Memory B cell (primary cell): Measurements from ENCODE around the gene UBAP2L.
A peak's percentile ranks its signal among the peaks of the same experiment; 100 is the strongest.

Experiments used
- ATAC-seq: fragments of 150-1000 bp; cut with Tn5 transposase; 2 replicates; pipeline ENCODE4 v1.10.0; 2021; ENCODE audit warnings: low read depth, mild to moderate bottlenecking, moderate library complexity
- DNase-seq, 2 donors: peaks; one replicate each; pipeline ENCODE4 v3.0.0; 2022; ENCODE audit warnings: low spot score in 2 of 2
- H3K27ac Mint-ChIP-seq: one replicate; pipeline ENCODE4 v1.8.0; 2022; ENCODE audit warnings: mild to moderate bottlenecking, moderate library complexity, mixed read lengths
- H3K27me3 Mint-ChIP-seq: one replicate; pipeline ENCODE4 v1.8.0; 2022; ENCODE audit warnings: mixed read lengths
- H3K36me3 Mint-ChIP-seq: one replicate; pipeline ENCODE4 v1.8.0; 2022; ENCODE audit warnings: mild to moderate bottlenecking, mixed read lengths
- H3K4me1 Mint-ChIP-seq: one replicate; pipeline ENCODE4 v1.8.0; 2022; ENCODE audit warnings: mixed read lengths
- H3K4me3 Mint-ChIP-seq: one replicate; pipeline ENCODE4 v1.8.0; 2022; ENCODE audit warnings: mild to moderate bottlenecking, moderate library complexity, mixed read lengths
- H3K9me3 Mint-ChIP-seq: one replicate; pipeline ENCODE4 v1.8.0; 2022; ENCODE audit warnings: mixed read lengths

The UBAP2L gene, protein sequence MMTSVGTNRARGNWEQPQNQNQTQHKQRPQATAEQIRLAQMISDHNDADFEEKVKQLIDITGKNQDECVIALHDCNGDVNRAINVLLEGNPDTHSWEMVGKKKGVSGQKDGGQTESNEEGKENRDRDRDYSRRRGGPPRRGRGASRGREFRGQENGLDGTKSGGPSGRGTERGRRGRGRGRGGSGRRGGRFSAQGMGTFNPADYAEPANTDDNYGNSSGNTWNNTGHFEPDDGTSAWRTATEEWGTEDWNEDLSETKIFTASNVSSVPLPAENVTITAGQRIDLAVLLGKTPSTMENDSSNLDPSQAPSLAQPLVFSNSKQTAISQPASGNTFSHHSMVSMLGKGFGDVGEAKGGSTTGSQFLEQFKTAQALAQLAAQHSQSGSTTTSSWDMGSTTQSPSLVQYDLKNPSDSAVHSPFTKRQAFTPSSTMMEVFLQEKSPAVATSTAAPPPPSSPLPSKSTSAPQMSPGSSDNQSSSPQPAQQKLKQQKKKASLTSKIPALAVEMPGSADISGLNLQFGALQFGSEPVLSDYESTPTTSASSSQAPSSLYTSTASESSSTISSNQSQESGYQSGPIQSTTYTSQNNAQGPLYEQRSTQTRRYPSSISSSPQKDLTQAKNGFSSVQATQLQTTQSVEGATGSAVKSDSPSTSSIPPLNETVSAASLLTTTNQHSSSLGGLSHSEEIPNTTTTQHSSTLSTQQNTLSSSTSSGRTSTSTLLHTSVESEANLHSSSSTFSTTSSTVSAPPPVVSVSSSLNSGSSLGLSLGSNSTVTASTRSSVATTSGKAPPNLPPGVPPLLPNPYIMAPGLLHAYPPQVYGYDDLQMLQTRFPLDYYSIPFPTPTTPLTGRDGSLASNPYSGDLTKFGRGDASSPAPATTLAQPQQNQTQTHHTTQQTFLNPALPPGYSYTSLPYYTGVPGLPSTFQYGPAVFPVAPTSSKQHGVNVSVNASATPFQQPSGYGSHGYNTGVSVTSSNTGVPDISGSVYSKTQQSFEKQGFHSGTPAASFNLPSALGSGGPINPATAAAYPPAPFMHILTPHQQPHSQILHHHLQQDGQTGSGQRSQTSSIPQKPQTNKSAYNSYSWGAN

DNA sequence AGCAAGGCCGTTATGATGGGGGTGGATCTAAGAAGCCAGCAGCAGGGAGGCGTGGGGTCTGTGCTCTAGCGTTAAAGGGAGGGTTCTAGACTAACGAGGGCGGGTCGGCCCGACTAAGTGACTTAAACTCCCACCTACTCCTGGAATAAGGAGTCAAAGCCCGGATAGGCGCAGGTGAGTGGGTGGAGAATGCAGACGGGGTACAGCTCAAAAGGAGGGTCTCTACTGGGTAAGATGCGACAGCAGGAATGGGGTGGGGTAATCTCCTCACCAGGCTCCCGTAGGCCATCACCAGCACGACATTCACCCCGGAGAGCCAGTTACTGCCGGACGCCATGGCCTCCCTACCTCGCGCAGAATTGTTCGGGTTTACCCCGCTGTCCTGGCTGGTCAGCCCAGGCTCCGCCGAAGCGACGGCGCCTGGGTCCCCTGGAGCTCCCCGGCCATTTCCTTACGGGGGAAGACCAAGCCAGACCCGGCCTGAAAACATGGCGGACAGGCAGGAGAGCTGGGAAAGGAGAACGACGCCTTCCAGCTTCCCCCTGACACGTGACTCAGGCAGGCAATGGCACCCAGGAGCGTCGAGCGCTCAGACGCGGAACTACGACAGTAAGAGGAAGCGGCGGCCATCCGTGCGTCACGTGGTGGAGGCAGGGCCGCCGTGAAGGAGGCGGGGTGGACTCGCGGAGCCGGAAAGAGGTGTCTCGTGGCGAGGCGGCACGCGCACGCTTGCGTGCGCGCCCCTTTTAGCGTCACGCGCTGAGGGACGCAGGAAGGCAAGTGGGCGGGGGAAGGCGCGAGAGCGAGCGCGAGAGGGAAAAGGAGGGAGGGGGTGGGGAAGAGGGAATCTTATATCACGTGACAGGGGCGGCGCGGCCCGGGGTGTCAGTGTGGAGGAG lies at the start of gene UBAP2L:
TSS of gene UBAP2L (plus strand) at position 885 of the 899 bp plus-strand sequence. CDS start 4,169 bp downstream, outside the sequence.
- H3K27ac Mint-ChIP-seq, result peak within 1 kb of the TSS; percentile 95
- DNase-seq (peak; percentile 95 to 97), ATAC-seq (peak; percentile 87)
- peaks cover 13% of the 10 kb centered on the region for H3K36me3 Mint-ChIP-seq
- no peaks in the 10 kb centered on the region for H3K9me3 Mint-ChIP-seq
- H3K4me3 Mint-ChIP-seq, result peak within 1 kb of the TSS; percentile 90
- H3K4me1 Mint-ChIP-seq, result peaks cover 45% of the 10 kb centered on the region
- no peaks in the 10 kb centered on the region for H3K27me3 Mint-ChIP-seq

DNA sequence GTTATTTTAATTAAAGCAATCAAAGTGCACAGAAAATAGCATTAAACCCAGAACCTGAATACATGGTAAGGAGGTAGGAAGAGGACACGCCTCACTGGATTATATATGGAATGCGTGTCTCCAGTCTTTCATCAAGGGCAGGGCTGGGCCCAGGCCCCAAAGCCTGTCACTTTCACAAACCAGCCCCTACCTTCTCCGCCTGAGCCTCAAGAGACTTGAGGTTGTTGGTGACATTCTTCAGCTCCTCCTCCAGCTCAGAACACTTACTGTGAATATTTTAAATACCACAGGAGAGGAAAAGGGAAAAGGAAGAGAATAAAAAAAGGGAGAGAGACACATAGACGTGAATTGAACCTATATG lies 49.6 kb upstream of the UBAP2L start:
- DNase-seq (no peak), ATAC-seq (no peak)
- Mint-ChIP-seq H3K36me3 (peaks cover 46% of the 10 kb centered on the region), H3K4me3 (no peak overlapping the region), H3K27ac (peak overlapping the region; percentile 78), H3K4me1 (peaks cover 10% of the 10 kb centered on the region), H3K27me3 (no peaks in the 10 kb centered on the region), H3K9me3 (no peaks in the 10 kb centered on the region)

DNA sequence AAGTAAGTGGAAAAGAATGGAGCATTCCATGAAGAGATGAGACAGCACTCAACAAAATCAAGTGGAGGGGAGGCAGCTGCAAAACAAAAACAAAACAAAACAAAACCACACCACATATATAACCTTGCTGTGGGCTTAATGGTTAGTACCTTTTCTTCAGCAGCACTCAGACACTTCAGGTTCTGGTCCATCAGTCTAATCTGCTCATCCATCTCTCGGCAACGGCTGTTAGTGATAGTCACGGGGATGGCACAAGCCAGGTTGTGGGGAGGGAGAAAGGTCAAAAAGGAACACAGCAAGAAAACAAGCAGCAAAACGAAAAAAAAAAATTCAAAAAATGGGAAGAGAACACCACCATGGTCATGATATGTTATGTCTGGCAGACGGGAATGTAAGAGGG lies 48.9 kb upstream of the UBAP2L start:
- Mint-ChIP-seq H3K36me3 (peaks cover 47% of the 10 kb centered on the region), H3K4me1 (peaks cover 13% of the 10 kb centered on the region), H3K27me3 (no peaks in the 10 kb centered on the region), H3K4me3 (no peak overlapping the region), H3K27ac (peak overlapping the region; percentile 65), H3K9me3 (no peaks in the 10 kb centered on the region)
- ATAC-seq (no peak), DNase-seq (no peak)

DNA sequence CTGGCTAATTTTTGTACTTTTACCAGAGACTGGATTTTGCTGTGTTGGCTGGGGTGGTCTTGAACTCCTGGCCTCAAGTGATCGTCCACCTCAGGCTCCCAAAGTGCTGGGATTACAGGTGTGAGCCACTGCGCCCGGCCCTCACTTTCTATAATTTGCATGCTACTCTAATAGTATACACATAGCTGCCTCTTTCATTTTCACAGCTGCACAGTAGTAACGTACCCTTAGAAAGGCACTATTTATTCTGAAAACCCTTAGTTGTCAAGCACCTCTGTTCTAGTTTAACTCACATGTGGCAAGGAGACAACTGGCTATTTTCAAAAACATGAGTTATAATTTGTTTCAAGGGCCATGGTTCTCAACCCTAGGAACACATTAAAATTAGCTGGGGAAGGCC lies 46.1 kb upstream of the UBAP2L start:
- no peak for DNase-seq
- Mint-ChIP-seq H3K9me3 (no peaks in the 10 kb centered on the region), H3K27ac (no peak overlapping the region), H3K4me3 (no peak overlapping the region), H3K36me3 (peaks cover 43% of the 10 kb centered on the region), H3K27me3 (no peaks in the 10 kb centered on the region), H3K4me1 (peaks cover 36% of the 10 kb centered on the region)
- ATAC-seq, result no peak

DNA sequence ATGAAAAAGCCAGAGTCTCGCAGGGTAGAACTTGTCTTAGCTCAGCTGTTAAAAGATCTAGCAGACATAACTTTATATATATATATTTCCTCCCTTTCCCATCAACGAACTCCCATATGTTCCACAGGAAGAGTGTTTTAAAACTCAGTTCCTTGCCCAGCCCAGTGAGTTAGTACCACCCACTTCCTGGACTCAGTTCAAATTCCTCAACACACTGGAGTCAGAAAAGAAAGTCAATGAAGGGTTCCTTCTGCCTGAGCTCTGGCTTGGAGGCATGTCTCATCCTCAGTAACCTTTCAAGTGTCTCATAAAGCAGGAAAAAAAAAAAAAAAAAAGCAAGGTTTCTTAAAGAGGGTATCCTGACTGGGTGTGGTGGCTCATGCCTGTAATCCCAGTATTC lies 44.4 kb upstream of the UBAP2L start:
- DNase-seq, result no peak
- H3K36me3 Mint-ChIP-seq, result peaks cover 31% of the 10 kb centered on the region
- H3K4me3 Mint-ChIP-seq, result peak overlapping the region; percentile 29
- no peaks in the 10 kb centered on the region for H3K9me3 Mint-ChIP-seq
- peak overlapping the region; percentile 53 for H3K27ac Mint-ChIP-seq
- H3K27me3 Mint-ChIP-seq, result no peaks in the 10 kb centered on the region
- no peak for ATAC-seq
- peaks cover 47% of the 10 kb centered on the region for H3K4me1 Mint-ChIP-seq

DNA sequence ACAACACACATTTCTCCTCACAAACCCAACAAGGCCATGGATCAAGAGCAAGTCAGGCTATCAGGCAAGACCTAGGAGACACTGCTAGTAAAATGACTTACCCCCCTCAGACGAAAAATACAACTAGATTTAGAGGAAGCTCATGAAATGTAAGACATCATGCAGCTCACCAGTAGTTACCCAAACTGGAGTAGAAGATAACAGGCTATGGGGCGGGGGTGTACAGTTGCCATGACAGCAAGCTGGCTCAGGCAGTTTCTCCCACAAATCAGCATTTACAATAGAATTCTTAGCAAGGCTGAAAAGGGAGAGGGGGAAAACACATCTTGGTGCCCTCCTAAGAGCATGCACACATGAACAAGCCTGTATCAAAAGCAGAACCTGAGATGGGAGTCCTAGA lies 42.7 kb upstream of the UBAP2L start:
- Mint-ChIP-seq H3K36me3 (peaks cover 22% of the 10 kb centered on the region), H3K4me3 (peak overlapping the region; percentile 63), H3K27me3 (no peaks in the 10 kb centered on the region), H3K9me3 (no peaks in the 10 kb centered on the region), H3K27ac (peak overlapping the region; percentile 94), H3K4me1 (peaks cover 48% of the 10 kb centered on the region)
- ATAC-seq, result no peak
- no peak for DNase-seq

DNA sequence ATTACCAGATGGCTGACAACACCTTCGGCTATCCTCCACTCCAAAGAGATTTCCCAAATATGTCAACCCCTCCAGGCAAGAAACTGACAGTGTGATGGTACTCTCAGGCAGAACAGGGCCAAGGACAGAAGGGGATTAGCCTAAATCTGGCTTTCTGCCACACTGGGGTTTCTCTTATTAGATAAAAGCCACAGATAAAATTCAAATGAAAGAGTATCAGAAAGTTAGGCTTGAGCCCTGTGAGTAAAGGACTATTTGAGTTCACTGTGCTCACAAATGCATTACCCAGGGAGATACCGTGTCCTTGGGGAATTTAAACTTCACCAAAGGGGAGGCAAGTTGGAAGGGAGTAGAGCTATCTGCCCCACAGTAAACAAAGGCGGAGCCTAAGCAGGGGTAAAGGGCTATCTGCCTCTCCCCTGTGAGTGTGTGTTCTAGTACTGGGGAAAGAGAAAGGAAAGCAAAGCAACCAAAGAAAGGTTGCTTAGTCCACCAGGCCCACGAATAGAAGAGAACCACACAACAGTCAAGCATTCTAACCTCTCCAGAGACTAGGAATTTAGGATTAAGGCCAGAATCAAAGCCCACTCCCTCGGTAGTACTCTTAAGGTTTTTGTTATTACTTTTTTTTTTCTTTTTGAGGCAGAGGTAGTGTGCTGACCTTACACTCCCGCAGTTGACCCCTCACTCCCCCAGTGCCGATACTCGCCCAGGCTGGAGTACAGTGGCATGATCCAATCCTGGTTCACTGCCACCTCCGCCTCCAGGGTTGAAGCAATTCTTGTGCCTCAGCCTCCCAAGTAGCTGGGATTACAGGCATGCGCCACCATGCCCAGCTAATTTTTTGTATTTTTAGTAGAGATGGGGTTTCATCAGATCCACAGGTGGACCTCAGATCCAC lies 41.6 kb upstream of the UBAP2L start:
- no peak for DNase-seq
- Mint-ChIP-seq H3K27ac (peak overlapping the region; percentile 94), H3K9me3 (no peaks in the 10 kb centered on the region), H3K27me3 (no peaks in the 10 kb centered on the region), H3K36me3 (peaks cover 23% of the 10 kb centered on the region), H3K4me3 (peak overlapping the region; percentile 100), H3K4me1 (peaks cover 52% of the 10 kb centered on the region)
- no peak for ATAC-seq

DNA sequence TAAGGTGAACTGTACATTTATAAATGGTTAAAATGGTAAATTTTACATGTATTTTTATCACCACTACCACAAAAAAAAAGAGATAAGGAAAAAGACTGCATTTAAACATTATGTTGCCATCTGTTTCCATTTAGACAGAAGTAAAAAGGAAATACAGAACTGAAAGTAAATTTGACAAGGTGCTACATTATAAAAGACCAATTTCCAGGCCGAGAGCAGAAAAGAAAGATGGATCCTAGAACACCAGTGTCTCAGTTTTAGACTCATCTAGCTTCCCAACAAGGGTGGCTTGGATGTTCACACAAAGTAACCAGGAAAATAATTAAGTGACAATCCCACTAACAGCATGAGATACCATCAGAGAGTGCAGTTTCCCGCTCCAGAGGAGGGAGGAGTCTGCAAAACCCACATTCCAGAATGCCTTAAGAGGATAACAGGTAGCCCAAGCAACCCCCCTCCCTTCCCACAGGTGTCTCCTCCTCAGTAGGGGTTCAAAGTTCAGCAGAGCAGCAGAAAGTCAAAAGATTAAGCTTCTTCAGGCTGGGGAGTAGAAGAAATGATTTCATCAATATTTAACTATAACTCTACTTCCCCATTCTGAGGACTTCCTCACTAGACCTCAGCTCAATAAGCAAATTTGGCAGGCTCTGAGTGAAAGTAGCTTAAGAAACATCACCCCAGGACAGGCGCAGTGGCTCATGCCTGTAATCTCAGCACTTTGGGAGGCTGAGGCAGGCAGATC lies 40.6 kb upstream of the UBAP2L start:
- no peaks in the 10 kb centered on the region for H3K27me3 Mint-ChIP-seq
- H3K4me3 Mint-ChIP-seq, result peak overlapping the region; percentile 100
- ATAC-seq (peak; percentile 72), DNase-seq (peak; percentile 37 to 53)
- H3K4me1 Mint-ChIP-seq, result peaks cover 52% of the 10 kb centered on the region
- H3K36me3 Mint-ChIP-seq, result peaks cover 18% of the 10 kb centered on the region
- H3K27ac Mint-ChIP-seq, result peak overlapping the region; percentile 94
- no peaks in the 10 kb centered on the region for H3K9me3 Mint-ChIP-seq

DNA sequence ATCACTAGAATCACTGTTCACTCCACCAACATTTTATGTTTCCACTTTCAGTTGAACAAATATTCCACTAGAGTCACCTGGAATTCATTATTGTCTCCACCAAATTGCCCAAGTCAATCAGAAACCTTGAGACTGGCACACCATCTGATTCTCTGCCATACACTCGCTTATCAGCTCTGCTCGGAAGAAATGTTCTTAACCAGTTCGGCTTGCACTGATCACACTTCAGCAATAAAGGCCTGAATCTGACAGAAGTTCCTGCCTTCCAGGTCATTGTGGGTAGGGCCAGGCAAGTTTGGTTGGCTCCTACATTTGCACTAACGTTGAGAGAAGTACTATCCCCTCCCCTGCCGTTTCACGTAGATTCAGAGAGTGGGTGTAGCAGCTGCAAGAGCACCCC lies 38.8 kb upstream of the UBAP2L start:
- H3K36me3 Mint-ChIP-seq, result peaks cover 14% of the 10 kb centered on the region
- ATAC-seq, result peak; percentile 29
- DNase-seq, result peak in 1 of 2 donors; percentile 23

DNA sequence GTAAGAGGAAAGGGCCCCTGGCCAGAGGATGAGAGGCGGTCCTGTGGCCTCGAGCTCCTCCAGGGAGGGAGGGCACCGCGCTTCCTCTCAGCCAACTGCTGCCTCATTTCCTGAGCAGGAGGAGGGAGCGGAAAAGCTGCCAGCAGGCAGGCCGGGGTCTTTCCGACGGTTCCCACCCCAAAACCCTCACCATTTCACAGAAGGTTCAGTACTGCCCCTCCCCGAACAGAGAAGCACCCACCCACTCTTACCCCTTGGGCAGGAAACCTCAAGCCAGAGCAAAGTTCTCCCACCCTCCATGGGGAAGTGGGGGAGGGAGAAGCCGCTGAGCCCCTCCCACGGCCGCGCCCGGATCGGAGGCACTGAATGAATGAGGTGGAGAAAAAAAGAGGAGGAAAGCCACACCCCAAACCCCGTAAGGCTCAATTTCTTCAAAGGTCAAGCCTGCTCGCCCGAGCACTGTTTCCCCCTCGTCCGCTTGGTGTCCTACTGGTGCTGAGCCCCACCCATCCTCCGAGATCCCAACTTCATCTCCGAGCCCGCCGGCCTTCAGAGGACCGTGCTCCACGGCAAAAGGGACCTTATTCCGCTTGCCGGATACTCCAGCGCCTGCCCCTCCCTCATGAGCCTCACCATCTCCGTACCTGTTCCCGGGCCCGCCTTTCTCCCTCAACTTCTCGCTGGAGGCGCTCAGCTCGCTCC lies 38.3 kb upstream of the UBAP2L start:
- Mint-ChIP-seq H3K36me3 (peaks cover 8% of the 10 kb centered on the region), H3K4me1 (peaks cover 40% of the 10 kb centered on the region), H3K4me3 (peak overlapping the region; percentile 100), H3K9me3 (no peaks in the 10 kb centered on the region), H3K27ac (peak overlapping the region; percentile 94), H3K27me3 (no peaks in the 10 kb centered on the region)
- peak in 1 of 2 donors; percentile 37 for DNase-seq
- ATAC-seq, result peak; percentile 10

More for the DNA sequence above, 38.8 kb upstream of the UBAP2L start:
- H3K27ac Mint-ChIP-seq, result peak overlapping the region; percentile 94
- peak overlapping the region; percentile 100 for H3K4me3 Mint-ChIP-seq
- peaks cover 45% of the 10 kb centered on the region for H3K4me1 Mint-ChIP-seq
- H3K9me3 Mint-ChIP-seq, result no peaks in the 10 kb centered on the region
- no peaks in the 10 kb centered on the region for H3K27me3 Mint-ChIP-seq

DNA sequence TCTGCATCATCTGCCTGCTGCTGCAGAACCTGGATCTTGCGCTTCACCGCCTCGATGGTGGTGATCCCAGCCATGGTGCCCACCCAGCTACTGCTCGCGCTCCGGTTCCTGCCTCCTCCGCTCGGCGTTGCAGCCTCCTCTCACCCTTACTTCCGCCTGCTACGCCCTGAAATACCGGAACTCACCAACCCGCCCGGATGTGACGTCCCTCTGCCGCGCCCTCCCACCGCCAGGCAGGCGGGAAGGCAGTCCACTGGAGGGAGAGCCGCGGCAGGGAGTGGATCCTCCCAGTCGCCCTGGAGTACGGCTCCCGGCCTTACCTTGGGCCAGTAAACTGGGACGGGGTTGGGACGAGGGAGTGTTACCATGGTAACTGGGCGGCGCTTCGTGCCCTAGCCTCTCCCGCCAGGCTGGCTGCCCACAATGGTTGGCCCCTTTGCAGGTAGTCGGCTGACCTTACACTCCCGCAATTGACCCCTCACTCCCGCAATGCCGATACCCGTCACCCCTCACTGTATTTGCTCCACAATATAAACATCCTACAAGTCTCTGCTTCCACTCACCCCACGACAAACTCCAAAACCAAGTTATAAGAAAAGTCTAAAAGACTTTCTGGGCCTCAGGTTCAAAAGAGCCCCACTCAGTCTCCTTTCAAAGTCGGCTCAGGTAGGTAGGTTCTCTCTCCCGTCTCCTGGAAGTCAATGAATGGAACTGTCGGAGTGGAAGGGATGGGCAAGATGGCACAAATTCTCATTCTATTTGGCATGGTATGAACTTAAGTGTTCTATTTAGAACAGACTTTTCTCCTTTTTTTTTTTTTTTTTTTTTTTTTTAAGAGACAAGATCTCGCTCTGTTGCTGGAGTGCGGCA lies 37.5 kb upstream of the UBAP2L start:
- peaks cover 3% of the 10 kb centered on the region for H3K27me3 Mint-ChIP-seq
- H3K9me3 Mint-ChIP-seq, result no peaks in the 10 kb centered on the region
- peak; percentile 79 for ATAC-seq
- H3K4me3 Mint-ChIP-seq, result peak overlapping the region; percentile 100
- peaks cover 3% of the 10 kb centered on the region for H3K36me3 Mint-ChIP-seq
- DNase-seq, result peak; percentile 87 to 93
- peaks cover 32% of the 10 kb centered on the region for H3K4me1 Mint-ChIP-seq
- H3K27ac Mint-ChIP-seq, result peak overlapping the region; percentile 94
